DOHH2 (cell line): ENCODE measurements around the gene GOLGA6C.

ENCODE experiments used
- H3F3A ChIP-seq: fragments of 200-600 bp; sonication (generic), shearing (Covaris generic); 2 replicates; pipeline ENCODE4 v1.6.0; 2016; ENCODE audit warnings: antibody characterized with exemption, mild to moderate bottlenecking; ENCODE audit not compliant: control insufficient read depth, insufficient read depth
- H3K27ac ChIP-seq: fragments of 200-600 bp; sonication (generic); 2 replicates; pipeline ENCODE4 v1.5.1; 2014; ENCODE audit warnings: low read depth, mild to moderate bottlenecking, low read length, moderate library complexity
- H3K27me3 ChIP-seq: fragments of 200-600 bp; sonication (generic); 2 replicates; pipeline ENCODE4 v1.6.1; 2014; ENCODE audit warnings: mild to moderate bottlenecking, low read length, mixed read lengths; ENCODE audit not compliant: control insufficient read depth
- H3K36me3 ChIP-seq: fragments of 200-600 bp; sonication (generic); 2 replicates; pipeline ENCODE4 v1.6.1; 2014; ENCODE audit warnings: mild to moderate bottlenecking, low read length, moderate library complexity, mixed read lengths; ENCODE audit not compliant: control insufficient read depth
- H3K4me1 ChIP-seq: fragments of 200-600 bp; sonication (generic); 2 replicates; pipeline ENCODE4 v1.6.1; 2014; ENCODE audit warnings: mild to moderate bottlenecking, low read length, mixed read lengths; ENCODE audit not compliant: control insufficient read depth
- H3K4me2 ChIP-seq: fragments of 200-600 bp; sonication (generic); 2 replicates; pipeline ENCODE4 v1.6.0; 2014; ENCODE audit warnings: mild to moderate bottlenecking, low read length, moderate library complexity
- H3K4me3 ChIP-seq: fragments of 200-600 bp; sonication (generic); 2 replicates; pipeline ENCODE4 v1.5.1; 2014; ENCODE audit warnings: mild to moderate bottlenecking, low read length, mixed read lengths
- H3K79me2 ChIP-seq: fragments of 200-600 bp; sonication (generic); 2 replicates; pipeline ENCODE4 v1.6.1; 2014; ENCODE audit warnings: mild to moderate bottlenecking, low read length, mixed read lengths; ENCODE audit not compliant: control insufficient read depth
- H3K9me2 ChIP-seq: fragments of 200-600 bp; sonication (generic); replicated peaks from 2 replicates; pipeline ENCODE4 v1.6.1; 2014; ENCODE audit warnings: mild to moderate bottlenecking, low read length, mixed read lengths; ENCODE audit not compliant: control insufficient read depth
- H3K9me3 ChIP-seq: fragments of 200-600 bp; sonication (generic); 2 replicates; pipeline ENCODE4 v1.6.1; 2014; ENCODE audit warnings: antibody characterized with exemption, low read length, mixed read lengths; ENCODE audit not compliant: control insufficient read depth, insufficient read depth
- H4K20me1 ChIP-seq: fragments of 200-600 bp; sonication (generic); 2 replicates; pipeline ENCODE4 v1.6.0; 2014; ENCODE audit warnings: low read depth, mild to moderate bottlenecking, antibody characterized with exemption, low read length, moderate library complexity; ENCODE audit not compliant: control insufficient read depth, insufficient read depth
- CTCF ChIP-seq: fragments of 200-600 bp; sonication (generic); IDR thresholded peaks from one replicate; pipeline ENCODE4 v1.5.1; 2014; ENCODE audit warnings: antibody characterized with exemption, mild to moderate bottlenecking, low read depth, low read length; ENCODE audit not compliant: poor library complexity, severe bottlenecking
- EZH2phosphoT487 ChIP-seq: fragments of 200-600 bp; sonication (generic); IDR thresholded peaks from 2 replicates; pipeline ENCODE4 v1.6.1; 2017; ENCODE audit warnings: borderline replicate concordance, mild to moderate bottlenecking, antibody characterized with exemption, low read length, moderate library complexity, mixed read lengths

The GOLGA6C gene

DNA sequence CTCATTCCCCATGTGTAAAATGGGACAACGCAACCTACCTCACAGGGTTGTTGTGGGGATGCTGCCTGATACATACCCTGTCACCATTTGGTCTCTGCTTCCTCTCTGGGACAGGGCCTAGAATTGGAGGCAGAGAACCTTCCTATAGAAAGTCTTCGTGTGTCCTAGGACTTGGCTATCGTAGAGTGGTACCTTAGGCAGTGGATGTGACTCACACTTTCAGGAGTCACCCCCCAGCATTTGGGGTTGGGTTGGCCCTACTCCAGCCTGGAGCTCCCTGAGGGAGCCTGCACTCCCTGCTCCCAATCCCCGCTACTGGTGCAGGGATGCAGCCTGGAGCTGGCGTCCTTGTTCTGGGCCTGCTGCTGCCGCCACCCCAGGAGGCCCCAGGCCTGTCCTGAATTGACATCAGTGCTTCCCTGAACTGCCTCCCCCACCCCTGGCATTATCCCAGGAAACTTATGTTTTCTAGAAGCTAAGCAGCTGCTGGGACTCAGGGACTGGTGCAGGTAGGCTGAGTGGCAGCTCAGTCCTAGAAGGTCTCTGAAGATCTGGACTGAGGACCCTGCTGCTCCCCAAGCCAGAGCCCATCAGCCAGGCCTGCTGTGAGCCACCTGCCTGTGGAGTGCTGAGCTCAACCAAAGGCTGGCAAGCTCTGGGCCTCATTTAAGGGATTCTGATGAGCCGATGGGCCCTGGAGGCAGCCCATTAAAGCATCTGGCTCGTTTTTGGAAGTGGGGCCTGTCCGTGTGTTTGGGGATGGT is 46.5 kb upstream of the GOLGA6C start:
- H3K27me3 ChIP-seq = no peaks in the 10 kb centered on the region
- peaks cover 54% of the 10 kb centered on the region for H3K79me2 ChIP-seq
- no peak overlapping the region for H3K4me2 ChIP-seq
- no peaks in the 10 kb centered on the region for H3K9me2 ChIP-seq
- no peaks in the 10 kb centered on the region for H3K9me3 ChIP-seq
- H3K4me3 ChIP-seq = no peak overlapping the region
- no peaks in the 10 kb centered on the region for H3K4me1 ChIP-seq
- TF ChIP-seq CTCF = no peak
- TF ChIP-seq EZH2phosphoT487 = no peak
- peaks cover 67% of the 10 kb centered on the region for H3K36me3 ChIP-seq
- no peak overlapping the region for H3K27ac ChIP-seq
- H3F3A ChIP-seq = no peaks in the 10 kb centered on the region
- H4K20me1 ChIP-seq = peaks cover 28% of the 10 kb centered on the region

- peaks cover 61% of the 10 kb centered on the region for H3K36me3 ChIP-seq
- H3K4me3 ChIP-seq = no peak overlapping the region
- H3F3A ChIP-seq = no peaks in the 10 kb centered on the region
- peaks cover 46% of the 10 kb centered on the region for H3K79me2 ChIP-seq
- H3K4me2 ChIP-seq = no peak overlapping the region
- no peak overlapping the region for H3K27ac ChIP-seq
- H3K27me3 ChIP-seq = no peaks in the 10 kb centered on the region
- H3K9me2 ChIP-seq = no peaks in the 10 kb centered on the region
- TF ChIP-seq EZH2phosphoT487 = no peak
- no peak for TF ChIP-seq CTCF
- H3K9me3 ChIP-seq = no peaks in the 10 kb centered on the region
- peaks cover 24% of the 10 kb centered on the region for H4K20me1 ChIP-seq
- H3K4me1 ChIP-seq = no peaks in the 10 kb centered on the region
Measured at GRCh38 chr15:75212200-75212858, 45.8 kb upstream of the GOLGA6C start.

DNA sequence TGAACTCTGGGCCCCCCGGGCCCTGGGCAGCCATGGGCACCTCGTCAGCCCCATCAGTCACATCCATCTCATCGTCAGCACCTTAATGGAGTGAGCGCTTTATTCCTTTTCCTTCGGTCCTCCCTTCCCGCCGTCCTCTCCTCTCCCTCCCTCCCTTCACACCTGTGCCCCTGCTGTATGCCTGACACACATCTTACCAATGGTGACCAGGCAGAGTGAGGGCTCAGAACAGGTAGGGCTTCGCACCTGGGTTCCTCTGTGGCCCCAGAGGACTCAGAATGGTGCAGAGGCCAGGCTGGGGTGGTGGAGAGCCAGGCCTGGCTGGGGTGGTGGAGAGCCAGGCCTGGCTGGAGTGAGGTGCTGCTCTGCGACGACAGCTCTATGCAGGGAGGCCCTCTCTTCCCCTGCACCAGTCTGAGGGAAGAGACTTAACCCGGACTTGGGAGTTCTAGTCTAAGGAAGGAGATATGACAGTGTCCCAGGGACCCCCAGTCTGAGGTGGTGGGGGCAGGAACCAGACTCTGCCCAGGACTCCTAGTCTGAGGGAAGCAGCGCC is 44.8 kb upstream of the GOLGA6C start:
- H3K27ac ChIP-seq = no peak overlapping the region
- peaks cover 37% of the 10 kb centered on the region for H3K79me2 ChIP-seq
- no peaks in the 10 kb centered on the region for H3K4me1 ChIP-seq
- H3K9me2 ChIP-seq = no peaks in the 10 kb centered on the region
- H3F3A ChIP-seq = no peaks in the 10 kb centered on the region
- TF ChIP-seq EZH2phosphoT487 (no peak), CTCF (no peak)
- peaks cover 18% of the 10 kb centered on the region for H4K20me1 ChIP-seq
- H3K36me3 ChIP-seq = peaks cover 52% of the 10 kb centered on the region
- H3K9me3 ChIP-seq = no peaks in the 10 kb centered on the region
- no peak overlapping the region for H3K4me2 ChIP-seq
- H3K27me3 ChIP-seq = no peaks in the 10 kb centered on the region
- H3K4me3 ChIP-seq = no peak overlapping the region
